PFSK-1 (cell line): ENCODE results near the gene GTPBP1.

Experiments used
- FOXP2 ChIP-seq: optimal IDR thresholded peaks from 2 replicates; pipeline ENCODE3; 2011; ENCODE audit warnings: borderline replicate concordance, control low read depth, inconsistent platforms; ENCODE audit not compliant: insufficient read depth; ENCODE audit errors: extremely low read length, extremely low read depth
- POLR2AphosphoS5 ChIP-seq: IDR thresholded peaks from 2 replicates; pipeline ENCODE4 v1.6.1; 2012; ENCODE audit warnings: low read depth, mild to moderate bottlenecking, control low read depth, low read length, moderate library complexity
- REST ChIP-seq, 2 experiments: IDR thresholded peaks; 2 replicates each; pipeline versions ENCODE4 v1.6.1 to v1.8.0; 2011 to 2012; ENCODE audit warnings: low read depth in 2 of 2, low read length in 2 of 2, control low read depth in 1 of 2, inconsistent platforms in 1 of 2, mild to moderate bottlenecking in 1 of 2, moderate library complexity in 1 of 2; ENCODE audit not compliant: insufficient read depth in 1 of 2
- SIN3A ChIP-seq: IDR thresholded peaks from 2 replicates; pipeline ENCODE4 v1.6.1; 2012; ENCODE audit warnings: mild to moderate bottlenecking, low read length, moderate library complexity, borderline replicate concordance; ENCODE audit not compliant: insufficient read depth
- TAF1 ChIP-seq: IDR thresholded peaks from 2 replicates; pipeline ENCODE4 v1.6.1; 2012; ENCODE audit warnings: low read length, control low read depth, borderline replicate concordance; ENCODE audit not compliant: insufficient read depth

GRCh38 chr22:38707984-38708383, 2.2 kb downstream of the GTPBP1 start:
- no peak for TF ChIP-seq SIN3A
- TF ChIP-seq POLR2AphosphoS5, result no peak
- no peak for TF ChIP-seq TAF1
- TF ChIP-seq REST (IDR thresholded peaks at IDR 0.05; ENCODE audit: insufficient read depth in 1 of 2, low read depth in 2 of 2, low read length in 2 of 2), result no peak
- no peak for TF ChIP-seq FOXP2
